B cell (primary cell): ENCODE results near the gene CNKSR2. TPM values are rescaled to one million over a fixed set of nuclear protein-coding genes. Genes with fewer than 3 reads are reported as not detected.

Source experiments
- ATAC-seq: fragments of 200-7000 bp; cut with Tn5 transposase; one replicate; pipeline ENCODE4 v1.10.0; 2021; ENCODE audit warnings: low read depth, mild to moderate bottlenecking, moderate number of reproducible peaks, moderate library complexity
- CTCF ChIA-PET: fragments of 350-600 bp; sonication (Branson Sonifier 250); formaldehyde crosslinking; loops from one replicate; lab custom pipeline; 2021; ENCODE audit warnings: antibody characterized with exemption, inconsistent platforms; lab: Charles Lee
- POLR2A ChIA-PET: fragments of 350-600 bp; sonication (Branson Sonifier 250); formaldehyde crosslinking; loops from one replicate; lab custom pipeline; 2021; ENCODE audit warnings: antibody characterized with exemption; lab: Charles Lee
- DNase-seq: peaks from one replicate; pipeline ENCODE4 v3.0.0; 2013
- H2AFZ ChIP-seq: 2 replicates; pipeline ENCODE4 v1.6.1; 2012; ENCODE audit warnings: mild to moderate bottlenecking, low read depth, low read length; ENCODE audit not compliant: insufficient read depth, poor library complexity, severe bottlenecking
- H3K27ac ChIP-seq, 2 donors: 1 replicate in 1 of 2; 2 replicates in 1 of 2; pipeline ENCODE4 v1.5.1; 2012 to 2013; ENCODE audit warnings: low read length in 2 of 2, mild to moderate bottlenecking in 2 of 2, moderate library complexity in 1 of 2
- H3K27me3 ChIP-seq, 4 experiments: fragments of 200-600 bp in 1 of 4; sonication (generic) in 1 of 4; replicated peaks in 1 of 4; 1 replicate in 2 of 4; 2 replicates in 2 of 4; pipeline versions ENCODE4 v1.6.1 to v1.7.0; 2013 to 2016; ENCODE audit warnings: low read length in 3 of 4, mild to moderate bottlenecking in 2 of 4, mixed read lengths in 1 of 4, moderate library complexity in 1 of 4; ENCODE audit not compliant: insufficient read depth in 4 of 4, control insufficient read depth in 3 of 4; ENCODE audit errors: control extremely low read depth in 1 of 4
- H3K36me3 ChIP-seq, 2 experiments: replicated peaks in 1 of 2; 1 replicate in 1 of 2; 2 replicates in 1 of 2; pipeline versions ENCODE4 v1.6.1 to v1.7.1; 2013; ENCODE audit warnings: low read length in 1 of 2; ENCODE audit not compliant: insufficient read depth in 2 of 2, control insufficient read depth in 1 of 2; ENCODE audit errors: control extremely low read depth in 1 of 2, extremely low read depth in 1 of 2
- H3K4me1 ChIP-seq, 2 donors: fragments of 200-600 bp in 1 of 2; sonication (generic) in 1 of 2; 1 replicate in 1 of 2; 2 replicates in 1 of 2; pipeline versions ENCODE4 v1.5.1 to v1.6.1; 2013 to 2017; ENCODE audit warnings: low read length in 2 of 2; ENCODE audit not compliant: control insufficient read depth in 2 of 2, insufficient read depth in 2 of 2
- H3K4me2 ChIP-seq: replicated peaks from 2 replicates; pipeline ENCODE3; 2012; ENCODE audit warnings: mild to moderate bottlenecking, low read depth, low read length; ENCODE audit not compliant: poor library complexity, severe bottlenecking
- H3K4me3 ChIP-seq, 5 experiments: fragments of 200-600 bp in 1 of 5; sonication (generic) in 1 of 5; 1 replicate in 3 of 5; 2 replicates in 2 of 5; pipeline versions ENCODE4 v1.5.1 to v1.7.0; 2011 to 2016; ENCODE audit warnings: low read length in 4 of 5, mild to moderate bottlenecking in 4 of 5, low read depth in 2 of 5, control low read depth in 1 of 5, moderate library complexity in 1 of 5; ENCODE audit not compliant: insufficient read depth in 1 of 5; ENCODE audit errors: control extremely low read depth in 1 of 5, extremely low read depth in 1 of 5
- H3K79me2 ChIP-seq: fragments of 200-600 bp; sonication (generic); one replicate; pipeline ENCODE4 v1.6.0; 2016; ENCODE audit warnings: low read length; ENCODE audit not compliant: control insufficient read depth, insufficient read depth
- H3K9ac ChIP-seq: fragments of 200-600 bp; sonication (generic); 2 replicates; pipeline ENCODE4 v1.6.1; 2017; ENCODE audit warnings: mild to moderate bottlenecking, low read length, moderate library complexity
- H3K9me3 ChIP-seq, 3 donors: one replicate each; pipeline versions ENCODE4 v1.6.1 to v1.7.1; 2013; ENCODE audit warnings: low read length in 2 of 3; ENCODE audit not compliant: control insufficient read depth in 2 of 3, insufficient read depth in 1 of 3; ENCODE audit errors: control extremely low read depth in 1 of 3
- H4K20me1 ChIP-seq: 2 replicates; pipeline ENCODE4 v1.6.0; 2012; ENCODE audit warnings: mild to moderate bottlenecking, low read length; ENCODE audit not compliant: insufficient read depth, control insufficient read depth, poor library complexity, severe bottlenecking
- H3K27ac Mint-ChIP-seq: one replicate; pipeline ENCODE4 v1.8.0; 2021; ENCODE audit warnings: mixed read lengths
- H3K27me3 Mint-ChIP-seq: one replicate; pipeline ENCODE4 v1.8.0; 2021; ENCODE audit warnings: mixed read lengths
- H3K4me1 Mint-ChIP-seq: one replicate; pipeline ENCODE4 v1.8.0; 2021; ENCODE audit warnings: mixed read lengths
- H3K4me3 Mint-ChIP-seq: one replicate; pipeline ENCODE4 v1.8.0; 2021; ENCODE audit warnings: mixed read lengths
- H3K9me3 Mint-ChIP-seq: one replicate; pipeline ENCODE4 v1.8.0; 2022; ENCODE audit warnings: mixed read lengths; ENCODE audit not compliant: insufficient read depth
- EZH2 ChIP-seq: IDR thresholded peaks from 2 replicates; pipeline ENCODE4 v1.6.1; 2012; ENCODE audit warnings: borderline replicate concordance, low read depth, mild to moderate bottlenecking, moderate library complexity, low read length; ENCODE audit not compliant: insufficient read depth, poor library complexity, severe bottlenecking
- WGBS: methylation state at CpG from one replicate; pipeline ENCODE4 v1.1.5; 2013; ENCODE audit warnings: missing lambda C conversion rate; ENCODE audit not compliant: insufficient coverage; 5-methylcytosine and 5-hydroxymethylcytosine counted together
- intact Hi-C: fragments of 100-400 bp; cut with micrococcal nuclease; formaldehyde crosslinking; loops from one replicate; pipeline ENCODE4 v1.10.0; 2022
- polyA plus RNA-seq: library from polyadenylated mRNA; depleted of rRNA; stranded (reverse); fragments of >200 nt; gene quantifications from 2 replicates; pipeline ENCODE4 v1.2.3, GENCODE V29; 2012
- total RNA-seq, 2 donors: library from RNA; stranded (reverse); fragments of 120-200 nt in 1 of 2; gene quantifications; 1 replicate in 1 of 2; 2 replicates in 1 of 2; pipeline versions ENCODE4 v1.2.3 to v1.2.4, GENCODE V29; 2013 to 2022
- TF ChIP-seq, protein P1 (sequence below): fragments of 200-600 bp; IDR thresholded peaks from one replicate; pipeline ENCODE4 v1.8.0; 2022; ENCODE audit warnings: antibody characterized with exemption, mild to moderate bottlenecking

CNKSR2 gene
- total and polyA plus RNA-seq, 2 donors (not counting 1 experiment from before 2014, with no cell fraction given) = 11.5 to 18.8 TPM

DNA sequence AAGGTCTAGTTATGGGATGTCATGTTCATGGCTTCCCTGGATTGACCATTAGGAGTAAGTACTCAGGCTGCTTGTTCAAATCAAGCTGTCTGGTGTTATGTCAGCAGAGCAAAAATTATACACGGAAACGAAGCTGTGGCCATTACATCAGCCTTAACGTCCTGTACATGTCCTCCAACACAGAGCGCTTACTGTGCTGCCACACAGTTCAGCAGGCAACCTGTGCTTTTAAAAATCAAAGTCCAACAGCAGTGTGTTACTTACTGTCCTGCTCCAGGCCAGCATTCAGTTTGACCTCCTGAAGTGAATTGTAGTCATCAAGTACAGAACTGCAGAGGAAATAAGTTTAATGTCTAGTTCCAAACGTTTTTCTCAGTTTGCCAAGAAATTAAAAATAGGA lies 237.9 kb downstream of the CNKSR2 start:
- Histone ChIP-seq H3K4me1 (no peaks in the 10 kb centered on the region), H3K4me2 (no peak overlapping the region), H3K27ac (no peak overlapping the region), H2AFZ (no peak overlapping the region), H3K9me3 (no peaks in the 10 kb centered on the region), H3K27me3 (no peaks in the 10 kb centered on the region), H3K36me3 (peaks cover 0 to 6% of the 10 kb centered on the region in 2 experiments), H3K9ac (no peak overlapping the region), H3K4me3 (no peak overlapping the region), H4K20me1 (no peaks in the 10 kb centered on the region), H3K79me2 (no peaks in the 10 kb centered on the region)
- ChIA-PET POLR2A (no interaction called here), CTCF (no interaction called here)
- no peaks in the 10 kb centered on the region for H3K4me1 Mint-ChIP-seq
- intact Hi-C loops = no loop called here
- no CpG with 5 or more reads among the region's 5 CpGs for WGBS
- H3K27me3 Mint-ChIP-seq = no peaks in the 10 kb centered on the region
- H3K4me3 Mint-ChIP-seq = no peak overlapping the region
- no peak overlapping the region for H3K27ac Mint-ChIP-seq
- no peak for ATAC-seq
- no peaks in the 10 kb centered on the region for H3K9me3 Mint-ChIP-seq
- no peak for DNase-seq
- TF ChIP-seq EZH2 = no peak
- TF ChIP-seq, protein P1, sequence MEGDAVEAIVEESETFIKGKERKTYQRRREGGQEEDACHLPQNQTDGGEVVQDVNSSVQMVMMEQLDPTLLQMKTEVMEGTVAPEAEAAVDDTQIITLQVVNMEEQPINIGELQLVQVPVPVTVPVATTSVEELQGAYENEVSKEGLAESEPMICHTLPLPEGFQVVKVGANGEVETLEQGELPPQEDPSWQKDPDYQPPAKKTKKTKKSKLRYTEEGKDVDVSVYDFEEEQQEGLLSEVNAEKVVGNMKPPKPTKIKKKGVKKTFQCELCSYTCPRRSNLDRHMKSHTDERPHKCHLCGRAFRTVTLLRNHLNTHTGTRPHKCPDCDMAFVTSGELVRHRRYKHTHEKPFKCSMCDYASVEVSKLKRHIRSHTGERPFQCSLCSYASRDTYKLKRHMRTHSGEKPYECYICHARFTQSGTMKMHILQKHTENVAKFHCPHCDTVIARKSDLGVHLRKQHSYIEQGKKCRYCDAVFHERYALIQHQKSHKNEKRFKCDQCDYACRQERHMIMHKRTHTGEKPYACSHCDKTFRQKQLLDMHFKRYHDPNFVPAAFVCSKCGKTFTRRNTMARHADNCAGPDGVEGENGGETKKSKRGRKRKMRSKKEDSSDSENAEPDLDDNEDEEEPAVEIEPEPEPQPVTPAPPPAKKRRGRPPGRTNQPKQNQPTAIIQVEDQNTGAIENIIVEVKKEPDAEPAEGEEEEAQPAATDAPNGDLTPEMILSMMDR = no peak

DNA sequence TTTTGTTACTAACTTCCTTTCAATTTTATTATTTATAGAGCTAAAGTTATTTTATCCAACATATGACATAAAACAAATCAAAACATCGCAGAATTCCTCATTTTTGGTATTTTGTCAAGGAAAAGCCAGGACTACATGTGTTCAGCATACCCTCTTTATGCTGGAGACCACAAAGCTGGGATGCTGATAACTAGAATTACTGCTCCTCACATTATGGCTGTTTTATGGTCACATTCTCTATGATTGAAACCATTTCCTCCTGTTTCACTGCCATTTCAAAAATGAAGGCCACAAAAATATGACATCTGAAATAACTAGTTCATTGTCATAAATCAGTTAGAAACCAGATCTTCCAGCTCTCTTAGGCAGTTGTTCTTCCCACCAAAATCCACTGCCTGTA lies 242.2 kb downstream of the CNKSR2 start:
- no peaks in the 10 kb centered on the region for H3K27me3 Mint-ChIP-seq
- DNase-seq (no peak), ATAC-seq (no peak)
- POLR2A ChIA-PET = no interaction called here
- H3K9me3 Mint-ChIP-seq = no peaks in the 10 kb centered on the region
- CTCF ChIA-PET = no interaction called here
- no peak overlapping the region for H3K27ac Mint-ChIP-seq
- H4K20me1 ChIP-seq = no peaks in the 10 kb centered on the region
- no peak overlapping the region for H3K27ac ChIP-seq
- no peaks in the 10 kb centered on the region for H3K4me1 ChIP-seq
- TF ChIP-seq, protein P1 = no peak
- no peak for TF ChIP-seq EZH2
- H3K9ac ChIP-seq = no peak overlapping the region
- H3K27me3 ChIP-seq = no peaks in the 10 kb centered on the region
- no peaks in the 10 kb centered on the region for H3K36me3 ChIP-seq
- H3K4me2 ChIP-seq = no peak overlapping the region
- H3K4me3 ChIP-seq = no peak overlapping the region
- H3K4me3 Mint-ChIP-seq = no peak overlapping the region
- WGBS = no CpG with 5 or more reads among the region's 1 CpG
- H3K9me3 ChIP-seq = no peaks in the 10 kb centered on the region
- H3K4me1 Mint-ChIP-seq = no peaks in the 10 kb centered on the region
- H3K79me2 ChIP-seq = no peaks in the 10 kb centered on the region
- H2AFZ ChIP-seq = no peak overlapping the region
- intact Hi-C loops = no loop called here
